Activated CD8-positive, alpha-beta memory T cell treated with anti-CD3 and anti-CD28 coated beads for 36 hours (primary cell): ENCODE measurements around the gene ZFP36L2. TPM values are rescaled to one million over a fixed set of nuclear protein-coding genes. Genes with fewer than 3 reads are reported as not detected.

ENCODE experiments used
- CTCF ChIA-PET: fragments of 350-600 bp; sonication (Branson Sonifier 250); formaldehyde crosslinking; loops from one replicate; lab custom pipeline; 2021; ENCODE audit warnings: antibody characterized with exemption; lab: Charles Lee
- POLR2A ChIA-PET: fragments of 350-600 bp; sonication (Branson Sonifier 250); formaldehyde crosslinking; loops from one replicate; lab custom pipeline; 2021; ENCODE audit warnings: antibody characterized with exemption; lab: Charles Lee
- total RNA-seq, 2 experiments: library from RNA; stranded (reverse); gene quantifications; one replicate each; pipeline ENCODE4 v1.2.3, GENCODE V29; 2021

The ZFP36L2 gene
- total RNA-seq, 2 experiments from 2014 or later: 98.6 to 101 TPM

GRCh38 chr2:43186321-43186678 lies 40.1 kb downstream of the ZFP36L2 start:
- ChIA-PET POLR2A (no interaction called here), CTCF (interaction anchor here (1.1 kb wide), 1 partner anchor 16 kb away, joined by 5 read pairs; no protein-coding TSS in a partner anchor)

GRCh38 chr2:43185146-43185545 lies 41.3 kb downstream of the ZFP36L2 start:
- ChIA-PET CTCF (interaction anchor here (0.9 to 1.7 kb wide), 2 partner anchors 10 to 51 kb away, joined by 3 to 5 read pairs; no protein-coding TSS in a partner anchor), POLR2A (no interaction called here)

- POLR2A ChIA-PET: no interaction called here
Measured at GRCh38 chr2:43184339-43184895, 42.0 kb downstream of the ZFP36L2 start.

GRCh38 chr2:43183743-43184142 lies 42.7 kb downstream of the ZFP36L2 start:
- ChIA-PET CTCF (interaction anchor here (0.6 to 1.7 kb wide), 3 partner anchors 9 to 518 kb away, joined by 3 to 5 read pairs (median 3); no protein-coding TSS in a partner anchor), POLR2A (interaction anchor here (0.7 kb wide), 1 partner anchor 9 kb away, joined by 5 read pairs; no protein-coding TSS in a partner anchor)

More at GRCh38 chr2:43184339-43184895, 42.0 kb downstream of the ZFP36L2 start:
- CTCF ChIA-PET: interaction anchor here (0.9 to 1.7 kb wide), 2 partner anchors 10 to 50 kb away, joined by 3 to 5 read pairs; no protein-coding TSS in a partner anchor

GRCh38 chr2:43180897-43181296 lies 45.5 kb downstream of the ZFP36L2 start:
- ChIA-PET POLR2A (interaction anchor here (0.5 kb wide), 1 partner anchor 11 kb away, joined by 3 read pairs; no protein-coding TSS in a partner anchor), CTCF (interaction anchor here (3.6 kb wide), 1 partner anchor 11 kb away, joined by 16 read pairs; no protein-coding TSS in a partner anchor)

- ChIA-PET CTCF (interaction anchor here (1.0 to 3.6 kb wide), 2 partner anchors 10 to 40 kb away, joined by 4 to 16 read pairs; no protein-coding TSS in a partner anchor), POLR2A (no interaction called here)
Measured at GRCh38 chr2:43179942-43180341, 46.5 kb downstream of the ZFP36L2 start.

GRCh38 chr2:43178602-43179542 lies 47.5 kb downstream of the ZFP36L2 start:
- CTCF ChIA-PET: interaction anchor here (1.6 to 3.6 kb wide), 3 partner anchors 9 to 51 kb away, joined by 6 to 16 read pairs (median 7); no protein-coding TSS in a partner anchor
- POLR2A ChIA-PET: interaction anchor here (0.6 to 1.0 kb wide), 2 partner anchors 10 to 42 kb away, joined by 5 to 6 read pairs; no protein-coding TSS in a partner anchor

GRCh38 chr2:43178055-43178598 lies 48.3 kb downstream of the ZFP36L2 start:
- ChIA-PET CTCF (interaction anchor here (1.3 to 1.8 kb wide), 4 partner anchors 23 to 51 kb away, joined by 3 to 7 read pairs (median 4); no protein-coding TSS in a partner anchor), POLR2A (interaction anchor here (0.6 to 1.0 kb wide), 2 partner anchors 10 to 43 kb away, joined by 5 to 6 read pairs; no protein-coding TSS in a partner anchor)

- CTCF ChIA-PET: interaction anchor here (0.7 kb wide), 2 partner anchors 52 to 216 kb away, joined by 3 to 4 read pairs; no protein-coding TSS in a partner anchor
Measured at GRCh38 chr2:43176449-43176848, 50.0 kb downstream of the ZFP36L2 start.

GRCh38 chr2:43175876-43176275 lies 50.5 kb downstream of the ZFP36L2 start:
- ChIA-PET CTCF (interaction anchor here (0.7 to 3.1 kb wide), 8 partner anchors 8 to 401 kb away, joined by 3 to 11 read pairs (median 4); no protein-coding TSS in a partner anchor), POLR2A (interaction anchor here (0.6 to 6.7 kb wide), 4 partner anchors 32 to 50 kb away, joined by 4 to 54 read pairs (median 4); partner anchors contain the start of gene ZFP36L2)

More at GRCh38 chr2:43176449-43176848, 50.0 kb downstream of the ZFP36L2 start:
- POLR2A ChIA-PET: interaction anchor here (0.6 kb wide), 1 partner anchor 50 kb away, joined by 4 read pairs; no protein-coding TSS in a partner anchor

GRCh38 chr2:43175020-43175441 lies 51.4 kb downstream of the ZFP36L2 start:
- CTCF ChIA-PET: interaction anchor here (0.7 to 3.1 kb wide), 12 partner anchors 9 to 402 kb away, joined by 3 to 13 read pairs (median 6); no protein-coding TSS in a partner anchor
- POLR2A ChIA-PET: interaction anchor here (0.6 to 6.7 kb wide), 11 partner anchors 9 to 51 kb away, joined by 3 to 54 read pairs (median 4); partner anchors contain the start of gene ZFP36L2

- POLR2A ChIA-PET: interaction anchor here (1.0 to 6.7 kb wide), 8 partner anchors 9 to 52 kb away, joined by 3 to 54 read pairs (median 6); partner anchors contain the start of gene ZFP36L2
- CTCF ChIA-PET: interaction anchor here (0.5 to 3.1 kb wide), 11 partner anchors 10 to 55 kb away, joined by 3 to 13 read pairs (median 7); no protein-coding TSS in a partner anchor
Measured at GRCh38 chr2:43174368-43174916, 52.0 kb downstream of the ZFP36L2 start.
